Activated T-cell treated with anti-CD3 and anti-CD28 coated beads, Interleukin-2, amount 50 U/mL, for 1 hour (primary cell): Measurements from ENCODE around the gene BCKDHB.

Experiments
- DNase-seq: peaks from one replicate; pipeline ENCODE4 v3.0.0-alpha.2; 2020

The BCKDHB gene

DNA sequence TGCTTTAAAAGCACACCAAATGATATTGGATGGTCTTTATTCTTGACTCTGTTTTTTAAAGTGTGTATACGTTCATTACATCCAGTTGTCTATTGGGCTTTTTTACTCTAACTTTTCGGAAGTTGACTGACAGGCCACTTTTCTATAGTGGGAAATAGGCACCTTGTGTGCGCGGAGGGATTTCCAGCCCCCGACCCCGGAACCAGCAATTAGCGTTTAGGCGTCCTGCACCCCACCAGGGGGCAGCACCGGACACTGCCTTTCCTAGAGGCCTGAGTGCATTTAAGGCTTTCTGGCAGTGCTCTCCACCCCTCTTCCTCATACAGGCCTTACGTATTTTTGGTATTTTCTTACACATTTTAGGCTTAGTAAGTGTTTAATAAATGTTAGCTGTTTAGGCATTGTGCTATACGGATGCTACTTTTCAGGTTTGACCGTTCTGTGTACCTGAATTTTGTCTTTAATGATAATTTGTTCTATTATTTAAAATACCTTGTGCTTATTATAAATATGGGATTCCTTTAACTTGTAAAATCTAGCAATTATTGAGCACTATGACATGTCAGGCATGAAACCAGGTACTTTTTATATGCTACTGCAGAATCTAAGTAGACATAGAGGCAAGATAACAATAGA is 231.8 kb downstream of the BCKDHB start:
- peak; percentile 59 for DNase-seq

DNA sequence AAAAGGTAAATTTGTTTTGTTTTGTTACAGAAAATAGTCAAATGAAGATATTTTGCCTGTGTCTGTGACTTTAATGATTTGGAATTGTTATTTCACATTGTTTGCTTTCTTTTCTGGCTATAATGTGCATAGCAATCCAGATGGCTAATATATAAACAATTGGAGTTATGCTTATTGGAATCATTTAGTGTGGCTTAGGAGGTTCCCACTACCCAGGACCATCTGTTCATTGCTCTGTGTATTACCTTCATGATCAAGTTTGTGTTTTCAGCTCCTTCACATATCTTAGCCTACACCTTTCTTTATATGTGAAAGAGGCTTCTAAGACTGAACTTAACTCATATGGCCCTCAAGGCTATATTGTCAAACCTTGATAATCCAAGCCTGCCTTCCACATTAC is 232.9 kb downstream of the BCKDHB start:
- DNase-seq: no peak

DNA sequence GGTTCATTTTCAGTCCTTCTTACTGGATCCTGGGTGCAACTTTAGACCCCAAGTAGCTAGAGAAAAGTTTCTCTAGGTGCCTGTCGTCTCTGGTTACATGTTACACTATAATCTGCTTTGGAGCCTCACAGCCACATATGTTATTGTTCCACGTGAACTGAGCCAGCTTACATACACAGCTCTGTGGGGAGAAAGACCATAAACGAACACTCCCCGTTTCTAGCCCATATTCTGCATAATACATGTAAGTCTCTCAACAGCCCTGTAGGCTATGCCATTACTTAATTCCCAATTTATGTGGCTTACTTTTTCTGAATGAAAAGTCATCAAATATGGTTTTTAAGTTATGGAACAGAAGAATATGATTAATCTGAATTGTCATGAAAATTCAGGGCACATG is 233.8 kb downstream of the BCKDHB start:
- no peak for DNase-seq

DNA sequence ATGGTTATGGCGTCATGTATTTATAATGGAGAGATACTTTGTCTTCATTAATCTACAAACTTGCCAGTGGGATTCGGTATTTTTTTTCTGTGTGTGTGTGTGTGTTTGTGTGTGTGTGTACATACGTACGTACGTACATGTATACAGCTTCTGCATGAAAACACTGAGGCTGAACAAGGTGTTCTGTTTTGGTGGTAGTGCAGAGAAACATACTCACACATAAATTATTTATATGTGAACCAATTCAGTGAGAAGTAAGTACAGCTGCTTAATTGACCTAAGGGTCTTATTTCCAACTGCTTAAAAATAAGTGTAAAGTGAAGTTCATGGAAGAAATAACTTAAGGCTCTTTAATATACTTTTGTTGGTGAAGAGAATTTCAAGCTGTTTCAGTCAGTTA is 234.2 kb downstream of the BCKDHB start:
- DNase-seq: no peak

DNA sequence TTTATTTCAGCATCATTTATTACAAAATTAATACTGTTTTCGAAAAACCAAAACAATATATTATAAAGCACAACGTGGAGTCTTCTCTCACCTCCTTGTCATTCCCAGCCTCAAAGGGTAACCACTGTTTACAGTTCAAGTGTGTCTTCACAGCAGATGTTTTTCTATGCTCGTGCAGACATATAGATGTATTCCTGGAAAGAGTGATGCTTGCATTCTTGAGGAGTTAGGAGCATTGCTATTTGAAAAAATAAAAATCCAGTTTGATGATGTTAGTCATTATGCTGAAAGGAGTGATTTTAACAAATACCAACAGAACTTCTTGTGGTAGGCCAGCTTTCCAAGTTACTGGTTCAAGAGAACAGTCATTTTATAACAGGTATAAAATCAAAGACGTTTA is 234.9 kb downstream of the BCKDHB start:
- DNase-seq: no peak

DNA sequence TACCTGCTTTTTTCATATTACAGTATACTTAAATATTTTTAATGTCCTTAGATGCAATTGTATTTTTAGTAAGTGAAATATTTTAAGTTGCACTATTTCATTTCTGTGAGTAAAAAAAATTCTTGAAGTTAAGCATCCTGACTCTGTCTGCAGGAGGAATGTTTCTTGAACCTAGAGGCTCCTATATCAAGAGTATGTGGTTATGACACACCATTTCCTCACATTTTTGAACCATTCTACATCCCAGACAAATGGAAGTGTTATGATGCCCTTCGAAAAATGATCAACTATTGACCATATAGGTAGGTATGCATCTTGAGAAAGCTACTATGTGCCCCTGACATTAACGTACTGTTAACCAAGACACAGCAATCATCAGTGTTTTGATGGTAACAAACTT is 237.0 kb downstream of the BCKDHB start:
- DNase-seq: no peak

DNA sequence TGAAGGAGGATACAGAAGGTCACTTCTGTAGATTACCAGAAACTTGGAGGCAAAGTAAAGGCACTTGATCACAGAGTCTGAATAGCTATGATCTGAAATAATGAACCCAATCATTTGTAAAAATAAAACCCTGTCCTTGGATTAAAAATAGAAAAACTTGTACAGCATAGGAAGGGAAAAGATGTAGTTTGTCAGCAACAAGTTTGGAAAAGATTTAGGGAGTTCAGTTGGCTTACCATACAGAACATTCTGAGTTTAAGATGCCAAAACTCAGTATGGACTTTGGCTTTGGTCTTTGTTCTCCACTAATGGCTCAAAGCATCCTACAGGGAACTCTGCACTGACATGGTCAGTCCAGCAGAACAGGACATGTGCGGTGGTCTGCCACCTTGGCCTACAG is 240.6 kb downstream of the BCKDHB start:
- no peak for DNase-seq

DNA sequence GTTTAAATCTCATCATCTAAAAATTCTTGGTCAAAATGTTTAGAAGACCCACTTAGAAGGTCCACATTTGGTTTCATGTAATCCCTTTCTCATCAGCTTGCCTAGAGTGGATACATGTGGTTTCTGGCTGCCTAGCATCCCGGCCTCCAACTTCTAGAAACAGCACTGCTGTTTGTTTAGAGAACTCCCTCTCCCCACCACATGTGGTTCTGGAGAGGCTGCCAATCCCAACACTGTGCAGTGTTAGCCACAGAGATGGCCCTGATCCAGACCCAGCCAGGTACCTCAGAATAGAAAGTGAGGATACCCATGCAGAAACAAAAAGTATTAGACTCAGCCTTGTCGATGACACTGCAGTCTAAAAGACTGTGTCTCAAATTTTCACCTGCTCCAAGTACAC is 241.8 kb downstream of the BCKDHB start:
- DNase-seq: no peak

DNA sequence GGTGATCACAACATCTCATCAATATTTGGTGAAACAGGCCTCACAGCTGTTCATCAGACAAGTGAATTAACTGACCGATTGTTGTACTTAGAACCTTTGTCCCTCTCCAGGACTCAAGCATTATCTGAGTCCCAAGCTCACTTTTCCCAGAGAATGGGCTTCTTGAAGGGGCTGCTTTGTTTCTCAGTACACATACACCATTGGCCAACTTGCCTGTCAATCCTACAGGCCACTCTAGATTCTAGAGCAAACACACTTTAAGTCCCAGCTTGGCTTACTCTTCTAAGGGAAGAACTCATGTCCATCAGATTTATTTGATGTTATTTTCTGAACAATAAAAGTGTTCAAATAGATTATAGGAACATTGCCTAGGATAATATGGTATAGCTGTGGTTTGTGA is 249.5 kb downstream of the BCKDHB start:
- DNase-seq: no peak

DNA sequence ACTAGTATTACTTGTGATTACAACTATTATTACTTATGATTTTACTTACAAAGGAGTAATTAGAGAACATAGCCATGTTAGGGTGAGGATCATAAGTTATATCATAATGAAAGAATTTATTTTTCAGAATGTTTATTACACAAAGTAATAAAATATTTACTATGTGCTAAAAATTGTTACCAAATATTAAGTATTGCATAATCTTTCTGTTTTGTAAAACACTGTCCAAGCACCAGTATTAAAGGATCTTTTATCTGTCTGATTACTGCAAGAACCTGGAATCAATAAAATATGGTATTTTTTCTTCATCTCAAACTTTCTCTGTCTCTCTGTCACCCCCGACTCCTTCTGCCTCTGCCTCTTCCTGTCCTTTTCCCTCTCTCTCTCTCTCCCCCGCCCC is 250.1 kb downstream of the BCKDHB start:
- no peak for DNase-seq

DNA sequence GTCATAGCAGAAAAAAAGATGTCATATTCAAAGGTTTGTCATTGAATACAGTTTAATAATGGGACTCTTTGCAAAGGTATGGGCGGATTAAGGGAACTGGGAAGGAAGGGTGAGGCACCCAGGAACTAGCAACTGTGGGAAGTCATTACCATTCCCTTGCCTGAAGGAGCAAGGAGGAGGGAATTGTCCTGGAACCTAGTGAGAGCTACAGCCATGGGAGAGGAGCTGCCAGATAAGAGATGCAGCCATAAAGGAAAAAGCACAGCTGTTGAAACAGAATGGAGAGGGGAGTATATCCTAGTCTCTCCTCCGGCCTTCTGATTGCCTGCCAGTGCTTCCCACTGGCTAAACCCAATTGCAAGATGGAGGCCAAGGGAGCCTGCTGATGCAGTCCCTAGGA is 250.6 kb downstream of the BCKDHB start:
- no peak for DNase-seq

DNA sequence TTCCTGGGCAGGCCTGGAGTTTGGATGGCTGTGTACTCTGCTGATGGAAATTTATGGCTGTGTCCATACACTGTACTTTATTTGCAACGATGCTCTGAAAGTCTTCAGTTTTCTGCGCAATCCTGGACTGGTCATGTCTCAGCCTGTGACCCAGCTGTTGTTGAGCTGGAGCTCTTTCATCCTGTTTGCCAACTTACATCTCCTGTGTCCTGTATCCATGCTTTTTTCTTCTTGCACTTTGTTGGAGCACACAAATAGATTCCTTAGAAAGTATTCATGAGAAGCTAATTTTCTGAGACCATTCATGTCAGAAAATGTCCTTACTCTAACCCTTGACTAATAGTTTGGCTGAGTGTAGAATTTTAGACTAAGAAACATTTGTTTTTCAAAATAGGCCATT is 251.2 kb downstream of the BCKDHB start:
- DNase-seq: no peak

DNA sequence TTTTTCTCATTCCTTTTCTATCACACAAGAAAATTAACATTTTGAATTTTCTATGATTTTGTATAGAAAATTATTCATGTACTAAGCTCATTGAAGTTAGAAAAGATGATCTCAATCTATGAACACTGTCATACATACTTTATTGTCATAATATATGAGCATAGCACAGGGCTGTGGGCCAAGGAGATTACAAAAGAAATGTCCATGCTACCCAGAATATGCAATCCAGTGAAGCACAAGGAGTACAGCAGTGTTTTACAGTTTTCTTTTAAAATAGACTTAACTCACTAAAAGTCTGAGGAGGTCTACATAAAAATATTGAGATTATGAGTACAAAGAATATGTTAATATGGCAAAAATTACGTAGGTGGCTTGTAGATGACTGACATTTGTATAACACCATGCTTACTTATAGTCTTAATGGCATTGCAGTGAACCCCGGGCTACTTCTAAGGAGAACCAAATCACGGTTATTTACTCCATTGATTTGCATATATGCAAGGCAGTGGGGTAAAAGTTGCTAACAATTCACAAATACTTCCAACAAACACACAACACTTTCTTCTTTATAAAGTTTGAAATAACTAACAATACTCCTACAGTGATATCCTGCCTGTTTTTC is 257.1 kb downstream of the BCKDHB start:
- DNase-seq: no peak

DNA sequence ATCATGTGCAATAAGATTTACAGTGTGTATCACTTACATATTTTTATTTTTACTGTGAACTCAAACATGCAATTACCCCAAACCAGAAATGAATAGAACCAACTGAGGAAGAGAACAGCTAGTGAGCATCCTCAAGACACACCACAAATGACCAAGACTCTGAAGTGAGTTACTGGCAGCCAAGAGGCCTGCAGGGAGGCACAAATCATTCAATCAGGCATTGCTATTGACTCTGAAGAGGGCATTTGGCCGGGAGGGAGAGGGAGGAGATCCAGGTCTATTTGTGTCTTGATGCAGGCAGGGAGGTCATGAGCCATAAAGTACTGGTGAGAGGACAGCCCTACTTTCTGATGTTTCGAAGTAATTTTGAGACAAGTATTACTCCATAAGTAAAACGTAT is 257.7 kb downstream of the BCKDHB start:
- DNase-seq: no peak

DNA sequence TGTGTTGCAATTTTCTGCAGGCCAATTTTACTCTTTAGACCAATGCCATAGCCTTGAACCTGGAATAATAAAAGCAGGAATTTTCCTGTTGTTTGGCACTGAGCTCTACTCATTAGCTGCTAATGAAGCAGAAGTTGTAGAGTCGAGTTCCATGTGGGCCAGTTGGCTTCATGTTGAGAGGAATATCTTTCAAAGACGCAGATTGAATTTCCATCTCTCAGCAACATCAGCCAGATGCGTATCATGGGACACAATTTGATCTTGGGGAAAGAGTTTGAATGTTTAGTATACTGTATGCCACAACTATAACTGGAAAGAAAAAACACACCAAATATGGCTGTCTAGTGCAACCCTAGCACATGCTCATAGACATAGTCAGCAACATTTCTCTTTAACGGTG is 259.6 kb downstream of the BCKDHB start:
- no peak for DNase-seq

DNA sequence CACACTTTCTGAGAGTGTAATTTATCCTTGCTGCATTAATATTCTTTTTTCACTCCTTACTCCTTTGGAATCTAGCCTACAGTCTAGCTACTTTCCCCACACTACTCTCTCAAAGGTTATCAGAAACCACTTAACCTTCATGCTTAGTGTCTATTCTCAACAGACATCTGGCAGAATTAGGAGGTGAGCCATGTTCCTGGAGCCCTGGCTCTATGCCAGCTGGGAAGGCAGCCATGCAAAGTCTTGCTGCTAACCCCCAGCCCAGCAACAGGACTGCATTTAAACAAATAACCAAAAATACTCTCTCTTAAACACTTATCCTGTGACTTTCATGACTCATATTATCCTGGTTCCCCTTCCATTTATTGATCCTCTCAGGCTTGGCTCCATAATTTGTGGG is 260.2 kb downstream of the BCKDHB start:
- DNase-seq: no peak

DNA sequence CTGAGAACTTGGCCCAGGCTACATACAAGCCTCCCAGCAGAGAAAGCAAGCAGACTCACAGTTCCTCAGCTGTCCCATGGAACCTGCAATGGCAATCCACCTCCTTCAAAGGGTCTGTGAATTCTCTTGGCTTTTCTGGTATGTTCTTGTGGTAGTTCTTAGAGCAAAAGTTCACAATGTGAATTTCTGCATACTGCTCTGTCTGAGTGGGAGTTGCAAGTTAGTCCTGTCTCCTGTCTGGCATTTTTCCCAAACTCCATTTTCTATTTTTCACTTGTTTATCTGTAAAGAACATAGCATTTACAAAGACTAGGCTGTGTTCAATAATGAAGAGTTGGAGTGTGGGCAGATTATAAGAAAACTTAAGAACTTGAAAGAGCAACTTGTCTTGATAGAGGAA is 269.9 kb downstream of the BCKDHB start:
- DNase-seq: no peak

DNA sequence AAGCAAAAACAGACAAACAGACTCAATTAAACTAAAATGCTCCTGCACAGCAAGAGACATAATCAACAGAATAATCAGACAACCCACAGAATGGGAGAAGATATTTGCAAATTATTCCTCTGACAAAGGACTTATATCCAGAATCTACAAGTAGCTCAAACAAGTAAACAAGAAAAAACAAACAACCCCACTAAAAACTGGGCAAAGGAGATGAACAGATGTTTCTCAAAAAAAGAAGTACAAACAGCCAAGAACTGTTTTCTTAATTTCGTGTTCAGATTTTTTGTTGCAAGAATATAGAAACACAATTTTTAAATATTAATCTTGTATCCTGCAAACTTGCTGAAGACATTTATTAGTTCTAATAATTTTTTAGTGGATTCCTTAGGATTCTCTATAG is 274.1 kb downstream of the BCKDHB start:
- DNase-seq: no peak

DNA sequence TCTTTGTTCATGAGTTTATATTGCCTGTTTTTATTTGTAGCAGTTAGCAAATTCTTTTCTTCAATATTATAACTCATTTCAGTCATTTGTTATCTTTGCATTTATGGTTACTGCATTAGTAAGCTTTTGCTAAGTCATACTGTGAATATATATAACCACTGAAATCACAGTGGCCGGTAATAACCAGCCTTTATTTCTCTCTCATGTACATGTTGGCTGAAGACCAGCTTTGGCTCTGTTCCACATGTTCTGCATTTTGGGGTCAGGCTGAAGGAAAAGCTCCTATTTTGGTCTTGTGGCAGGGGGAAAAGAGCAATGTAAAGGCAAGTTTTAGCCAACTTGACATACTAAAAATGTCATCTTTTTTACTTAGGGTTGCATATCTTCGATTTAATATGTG is 276.3 kb downstream of the BCKDHB start:
- DNase-seq: no peak

DNA sequence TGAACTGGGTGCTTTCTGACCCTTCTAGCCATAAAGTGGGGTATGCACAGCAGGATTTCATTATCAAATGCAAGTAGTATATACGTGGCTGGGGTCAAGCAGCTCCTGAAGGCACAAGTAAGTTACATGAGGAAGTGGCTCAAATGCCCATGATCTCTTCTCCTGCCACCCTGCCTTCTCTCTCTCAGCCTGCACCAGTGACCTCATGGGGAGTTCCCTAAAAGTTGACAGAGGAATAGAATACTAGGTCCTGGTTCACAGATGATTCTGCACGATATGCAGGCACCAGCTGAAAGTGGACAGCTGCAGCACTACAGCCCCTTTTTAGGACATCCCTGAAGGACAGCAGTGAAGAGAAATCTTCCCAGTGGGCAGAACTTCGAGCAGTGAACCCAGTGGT is 282.0 kb downstream of the BCKDHB start:
- no peak for DNase-seq
